ENCODE data around the gene MRPS31.

Gene MRPS31

DNA sequence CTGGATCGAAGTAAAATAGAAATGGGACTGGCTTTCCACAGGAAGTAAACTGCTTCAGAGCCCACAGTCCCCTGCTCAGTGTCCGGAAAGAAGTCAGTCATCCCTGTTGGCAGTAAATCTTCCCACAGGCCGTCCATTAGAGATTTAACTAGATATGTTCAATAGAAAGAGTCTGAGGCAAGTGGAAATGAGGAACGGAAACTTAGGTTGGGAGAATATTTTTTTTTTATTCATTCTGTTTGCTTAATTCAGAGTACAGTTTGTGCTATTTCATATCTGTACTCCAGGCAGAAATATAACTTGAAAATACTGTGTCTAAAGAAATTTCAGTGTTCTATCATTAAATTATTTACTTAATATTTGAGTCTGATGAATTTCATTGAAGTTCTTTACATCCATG is 41.1 kb upstream of the MRPS31 start:
- TF ChIP-seq EZH2phosphoT487 (IDR thresholded peaks at IDR 0.05; ENCODE audit: low read length) (no peak), EZH2 (optimal IDR thresholded peaks at IDR 0.05; ENCODE audit: low read depth, low read length) (no peak)
- TF ChIP-seq, protein P1, sequence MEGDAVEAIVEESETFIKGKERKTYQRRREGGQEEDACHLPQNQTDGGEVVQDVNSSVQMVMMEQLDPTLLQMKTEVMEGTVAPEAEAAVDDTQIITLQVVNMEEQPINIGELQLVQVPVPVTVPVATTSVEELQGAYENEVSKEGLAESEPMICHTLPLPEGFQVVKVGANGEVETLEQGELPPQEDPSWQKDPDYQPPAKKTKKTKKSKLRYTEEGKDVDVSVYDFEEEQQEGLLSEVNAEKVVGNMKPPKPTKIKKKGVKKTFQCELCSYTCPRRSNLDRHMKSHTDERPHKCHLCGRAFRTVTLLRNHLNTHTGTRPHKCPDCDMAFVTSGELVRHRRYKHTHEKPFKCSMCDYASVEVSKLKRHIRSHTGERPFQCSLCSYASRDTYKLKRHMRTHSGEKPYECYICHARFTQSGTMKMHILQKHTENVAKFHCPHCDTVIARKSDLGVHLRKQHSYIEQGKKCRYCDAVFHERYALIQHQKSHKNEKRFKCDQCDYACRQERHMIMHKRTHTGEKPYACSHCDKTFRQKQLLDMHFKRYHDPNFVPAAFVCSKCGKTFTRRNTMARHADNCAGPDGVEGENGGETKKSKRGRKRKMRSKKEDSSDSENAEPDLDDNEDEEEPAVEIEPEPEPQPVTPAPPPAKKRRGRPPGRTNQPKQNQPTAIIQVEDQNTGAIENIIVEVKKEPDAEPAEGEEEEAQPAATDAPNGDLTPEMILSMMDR (IDR thresholded peaks at IDR 0.05; ENCODE audit: low read length), result no peak
- no peak overlapping the region for H2AFZ ChIP-seq (ENCODE audit: low read length)
- peaks cover 10% of the 10 kb centered on the region for H3K4me1 ChIP-seq (ENCODE audit: low read length)
- no peak for DNase-seq
- H3K79me2 ChIP-seq (ENCODE audit: low read length), result no peaks in the 10 kb centered on the region
- no peaks in the 10 kb centered on the region for H3K9me3 ChIP-seq (replicated peaks; ENCODE audit: insufficient read depth, low read length)
- no peaks in the 10 kb centered on the region for H3K27me3 ChIP-seq (replicated peaks; ENCODE audit: insufficient read depth, low read length)
- H4K20me1 ChIP-seq (ENCODE audit: insufficient read depth, low read length), result no peaks in the 10 kb centered on the region
- 0 out of 2 replicates have a peak, but pooled peaks cover 3% of the 10 kb centered on the region for H3F3A ChIP-seq (ENCODE audit: insufficient read depth, low read length)
- H3K36me3 ChIP-seq (replicated peaks; ENCODE audit: insufficient read depth, low read length), result no peaks in the 10 kb centered on the region
- H3K9ac ChIP-seq (ENCODE audit: low read length), result no peak overlapping the region
- H3K9me2 ChIP-seq (replicated peaks; ENCODE audit: insufficient read depth, low read length), result no peaks in the 10 kb centered on the region
- H3K27ac ChIP-seq (ENCODE audit: low read length), result no peak overlapping the region
- no peak overlapping the region for H3K4me2 ChIP-seq (ENCODE audit: low read depth, low read length)
- H3K4me3 ChIP-seq (ENCODE audit: low read length), result no peak overlapping the region

DNA sequence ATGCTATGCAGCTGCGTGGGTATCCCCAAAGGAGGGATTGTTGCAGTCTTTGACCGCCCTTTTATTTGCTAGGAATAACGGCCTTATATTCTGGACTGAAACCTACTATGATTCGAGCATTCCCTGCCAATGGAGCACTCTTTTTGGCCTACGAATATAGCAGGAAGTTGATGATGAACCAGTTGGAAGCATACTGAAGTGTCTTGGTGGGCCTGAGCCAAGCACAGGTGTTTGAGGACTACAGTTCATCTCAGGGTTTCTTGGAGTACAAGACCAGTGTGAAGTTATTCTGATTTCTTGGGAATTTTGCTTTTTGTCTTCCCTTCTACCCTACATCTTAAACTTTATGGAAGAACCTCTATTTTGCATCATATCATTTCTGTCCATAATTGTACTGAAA is 38.5 kb upstream of the MRPS31 start:
- no peaks in the 10 kb centered on the region for H3K9me3 ChIP-seq (replicated peaks; ENCODE audit: insufficient read depth, low read length)
- H3K4me1 ChIP-seq (ENCODE audit: low read length), result peaks cover 9% of the 10 kb centered on the region
- no peaks in the 10 kb centered on the region for H4K20me1 ChIP-seq (ENCODE audit: insufficient read depth, low read length)
- H3K4me2 ChIP-seq (ENCODE audit: low read depth, low read length), result no peak overlapping the region
- no peak overlapping the region for H2AFZ ChIP-seq (ENCODE audit: low read length)
- H3K36me3 ChIP-seq (replicated peaks; ENCODE audit: insufficient read depth, low read length), result no peaks in the 10 kb centered on the region
- no peak overlapping the region for H3K9ac ChIP-seq (ENCODE audit: low read length)
- 0 out of 2 replicates have a peak, but pooled peaks cover 3% of the 10 kb centered on the region for H3F3A ChIP-seq (ENCODE audit: insufficient read depth, low read length)
- H3K27ac ChIP-seq (ENCODE audit: low read length), result no peak overlapping the region
- no peak overlapping the region for H3K4me3 ChIP-seq (ENCODE audit: low read length)
- no peaks in the 10 kb centered on the region for H3K9me2 ChIP-seq (replicated peaks; ENCODE audit: insufficient read depth, low read length)
- no peaks in the 10 kb centered on the region for H3K79me2 ChIP-seq (ENCODE audit: low read length)
- H3K27me3 ChIP-seq (replicated peaks; ENCODE audit: insufficient read depth, low read length), result no peaks in the 10 kb centered on the region
- no peak for DNase-seq
- TF ChIP-seq EZH2 (optimal IDR thresholded peaks at IDR 0.05; ENCODE audit: low read depth, low read length) (no peak), EZH2phosphoT487 (IDR thresholded peaks at IDR 0.05; ENCODE audit: low read length) (no peak)
- TF ChIP-seq, protein P1 (IDR thresholded peaks at IDR 0.05; ENCODE audit: low read length), result no peak

DNA sequence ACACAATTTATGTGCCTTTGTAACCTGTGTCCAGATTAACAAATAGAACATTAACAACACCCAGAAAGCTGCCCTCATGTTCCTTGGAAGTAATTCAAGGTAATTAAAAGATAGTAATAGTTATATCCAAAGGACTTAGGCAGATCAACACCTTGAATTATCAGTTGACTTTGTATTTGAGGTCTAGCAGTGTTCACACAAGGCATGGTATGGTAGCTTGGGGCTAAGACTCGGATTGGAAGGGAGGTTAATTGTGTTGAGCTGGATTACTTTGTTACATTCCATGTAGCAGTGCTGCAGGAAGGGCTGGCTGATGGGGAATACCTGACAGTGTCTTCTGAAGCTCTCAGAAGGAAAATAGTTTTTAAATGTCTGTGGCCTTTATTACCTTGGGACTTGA is 35.3 kb upstream of the MRPS31 start:
- no peaks in the 10 kb centered on the region for H3K36me3 ChIP-seq (replicated peaks; ENCODE audit: insufficient read depth, low read length)
- H4K20me1 ChIP-seq (ENCODE audit: insufficient read depth, low read length), result no peaks in the 10 kb centered on the region
- no peak overlapping the region for H3K27ac ChIP-seq (ENCODE audit: low read length)
- H3K4me1 ChIP-seq (ENCODE audit: low read length), result no peaks in the 10 kb centered on the region
- TF ChIP-seq, protein P1 (IDR thresholded peaks at IDR 0.05; ENCODE audit: low read length), result no peak
- TF ChIP-seq EZH2 (optimal IDR thresholded peaks at IDR 0.05; ENCODE audit: low read depth, low read length), result no peak
- TF ChIP-seq EZH2phosphoT487 (IDR thresholded peaks at IDR 0.05; ENCODE audit: low read length), result no peak
- H3F3A ChIP-seq (ENCODE audit: insufficient read depth, low read length), result no peaks in the 10 kb centered on the region
- H2AFZ ChIP-seq (ENCODE audit: low read length), result no peak overlapping the region
- H3K4me3 ChIP-seq (ENCODE audit: low read length), result no peak overlapping the region
- H3K9me2 ChIP-seq (replicated peaks; ENCODE audit: insufficient read depth, low read length), result no peaks in the 10 kb centered on the region
- DNase-seq, result no peak
- H3K9ac ChIP-seq (ENCODE audit: low read length), result no peak overlapping the region
- no peak overlapping the region for H3K4me2 ChIP-seq (ENCODE audit: low read depth, low read length)
- no peaks in the 10 kb centered on the region for H3K27me3 ChIP-seq (replicated peaks; ENCODE audit: insufficient read depth, low read length)
- no peaks in the 10 kb centered on the region for H3K9me3 ChIP-seq (replicated peaks; ENCODE audit: insufficient read depth, low read length)
- H3K79me2 ChIP-seq (ENCODE audit: low read length), result no peaks in the 10 kb centered on the region
